ENCODE results near the gene TIMP3. TPM values are rescaled to one million over a fixed set of nuclear protein-coding genes. Genes with fewer than 3 reads are reported as not detected.
A peak's percentile ranks its signal among the peaks of the same experiment; 100 is the strongest.

Gene TIMP3
- total RNA-seq, 1 experiment from 2014 or later = 3.3 TPM

DNA sequence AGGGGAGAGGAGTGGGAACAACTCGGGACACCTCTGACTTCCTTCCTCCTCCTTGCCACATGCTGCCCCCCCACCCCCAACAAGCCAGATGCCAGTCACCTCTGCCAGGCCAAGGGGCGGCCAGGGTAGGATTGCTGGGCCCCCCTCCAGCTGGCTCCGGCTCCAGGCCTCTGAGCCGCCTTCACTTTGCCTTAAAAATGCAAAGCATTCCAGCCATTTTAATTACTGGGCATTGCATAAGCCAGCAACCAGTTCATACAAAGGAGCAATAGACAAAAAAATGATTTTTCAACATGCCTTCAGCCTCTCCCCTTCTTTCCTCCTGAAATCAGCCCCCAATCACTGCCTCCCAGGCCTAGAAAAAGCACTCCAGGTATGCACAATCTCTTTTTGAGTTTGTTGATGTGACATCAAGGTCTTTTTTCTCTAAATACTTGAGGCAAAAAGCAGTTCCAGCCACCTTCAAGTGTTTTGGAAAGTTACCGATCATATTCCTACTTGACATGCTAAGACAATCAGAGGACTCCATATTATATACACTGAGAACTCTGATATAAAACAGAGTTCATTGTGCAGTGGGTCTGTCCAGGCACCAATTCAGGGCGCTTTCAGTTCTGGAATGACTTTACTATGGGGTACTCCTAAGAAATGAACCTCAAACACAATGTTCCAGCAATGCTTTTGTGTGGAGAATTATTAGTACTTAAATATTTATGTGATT lies 12.4 kb upstream of the TIMP3 start:
- ChIA-PET POLR2A (no interaction called here), CTCF (interaction anchor here (2.1 kb wide), 1 partner anchor 13 kb away, joined by 9 read pairs; no protein-coding TSS in a partner anchor)
- H3K27me3 Mint-ChIP-seq (ENCODE audit: low read depth) = no peaks in the 10 kb centered on the region
- H3K4me1 Mint-ChIP-seq = peaks cover 7% of the 10 kb centered on the region
- peaks cover 4% of the 10 kb centered on the region; the same call in 1 of the 2 replicates for H3K9me3 Mint-ChIP-seq
- no peak for ATAC-seq
- DNase-seq (ENCODE audit: low spot score) = no peak
- H3K36me3 Mint-ChIP-seq = no peaks in the 10 kb centered on the region
- TF ChIP-seq ZNF671 (CRISPR knock-in tag; IDR thresholded peaks at IDR 0.05) = no peak
- TF ChIP-seq GABPB1 (CRISPR knock-in tag; IDR thresholded peaks at IDR 0.05) = peak; percentile 83
- H3K4me3 Mint-ChIP-seq = no peak overlapping the region
- no peak overlapping the region for H3K27ac Mint-ChIP-seq

DNA sequence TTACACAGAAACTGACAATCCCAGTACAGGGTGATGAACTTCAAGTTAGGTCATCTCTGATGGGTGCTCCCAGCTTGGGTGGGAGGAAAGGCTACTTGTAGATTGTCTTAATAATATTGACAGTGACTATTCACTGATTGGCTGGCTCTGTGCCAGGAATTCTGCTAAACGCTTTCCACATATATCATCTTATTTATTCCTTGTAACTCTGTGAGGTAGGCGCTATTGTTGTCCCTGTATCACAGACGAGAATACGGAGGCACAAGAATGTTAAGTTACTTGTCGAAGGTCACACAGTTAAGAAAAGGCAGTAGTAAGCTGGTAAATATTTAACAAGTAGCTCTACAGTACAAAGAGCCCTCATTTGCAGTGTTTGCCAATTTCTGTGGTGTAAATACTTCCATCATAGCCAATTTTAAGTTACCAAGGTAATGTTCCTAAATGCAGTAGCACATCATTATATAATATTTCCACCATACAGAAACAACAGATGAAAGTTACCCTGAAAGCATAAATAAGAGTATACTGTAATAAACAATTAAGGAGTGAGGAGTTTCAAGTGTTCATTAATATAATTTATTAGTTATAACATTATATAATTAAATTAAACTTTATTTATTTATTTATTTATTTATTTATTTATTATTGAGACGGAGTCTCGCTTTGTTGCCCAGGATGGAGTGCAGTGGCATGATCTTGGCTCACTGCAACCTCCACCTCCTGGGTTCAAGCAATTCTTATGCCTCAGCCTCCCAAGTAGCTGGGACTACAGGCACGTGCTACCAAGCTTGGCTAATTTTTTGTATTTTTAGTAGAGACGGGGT lies 11.5 kb upstream of the TIMP3 start:
- no peaks in the 10 kb centered on the region for H3K27me3 Mint-ChIP-seq (ENCODE audit: low read depth)
- no peak overlapping the region for H3K27ac Mint-ChIP-seq
- H3K9me3 Mint-ChIP-seq = peaks cover 4% of the 10 kb centered on the region; the same call in 1 of the 2 replicates
- H3K36me3 Mint-ChIP-seq = no peaks in the 10 kb centered on the region
- TF ChIP-seq HMGA2 (CRISPR knock-in tag; IDR thresholded peaks at IDR 0.05) (peak; percentile 75; the same call in 1 of the 2 replicates), GABPB1 (CRISPR knock-in tag; IDR thresholded peaks at IDR 0.05) (0 out of 2 replicates have a peak, but pooled peaks have one; percentile 20), NFATC4 (CRISPR knock-in tag; IDR thresholded peaks at IDR 0.05) (no peak)
- ATAC-seq (no peak), DNase-seq (ENCODE audit: low spot score) (no peak)
- ChIA-PET CTCF (interaction anchor here (2.1 kb wide), 1 partner anchor 14 kb away, joined by 9 read pairs; no protein-coding TSS in a partner anchor), POLR2A (no interaction called here)
- no peak overlapping the region for H3K4me3 Mint-ChIP-seq
- peaks cover 7% of the 10 kb centered on the region for H3K4me1 Mint-ChIP-seq

DNA sequence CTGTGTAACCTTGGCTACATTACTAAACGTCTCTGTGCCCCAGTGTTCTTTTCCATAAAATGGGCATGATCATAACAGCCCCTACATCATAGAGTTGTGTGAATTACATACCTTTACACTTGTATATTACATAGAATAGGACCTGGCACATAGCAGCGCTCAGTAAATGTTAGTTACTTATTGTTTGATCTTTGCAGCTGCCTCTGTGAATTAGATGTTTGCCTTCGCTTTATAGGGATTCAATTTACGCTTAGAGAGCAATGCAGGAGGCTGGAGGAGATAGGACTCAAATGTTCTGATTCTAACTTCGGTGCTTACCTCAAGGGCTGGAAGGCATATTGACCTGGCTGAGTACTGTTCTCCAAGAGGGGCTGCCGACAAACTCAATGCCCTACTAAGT lies 10.4 kb upstream of the TIMP3 start:
- CTCF ChIA-PET = interaction anchor here (2.1 kb wide), 1 partner anchor 15 kb away, joined by 9 read pairs; no protein-coding TSS in a partner anchor

More for the DNA sequence above, 10.4 kb upstream of the TIMP3 start:
- no peak for ATAC-seq
- POLR2A ChIA-PET = no interaction called here
- Mint-ChIP-seq H3K27me3 (ENCODE audit: low read depth) (peaks cover 2% of the 10 kb centered on the region; the same call in 1 of the 2 replicates), H3K4me1 (peaks cover 4% of the 10 kb centered on the region), H3K27ac (no peak overlapping the region), H3K36me3 (no peaks in the 10 kb centered on the region), H3K4me3 (no peak overlapping the region), H3K9me3 (peaks cover 4% of the 10 kb centered on the region; the same call in 1 of the 2 replicates)
- no peak for DNase-seq (ENCODE audit: low spot score)
- TF ChIP-seq GTF2I (CRISPR knock-in tag; conservative IDR thresholded peaks at IDR 0.05) (no peak), TEAD4 (CRISPR knock-in tag; IDR thresholded peaks at IDR 0.05) (no peak), MAX (CRISPR knock-in tag; IDR thresholded peaks at IDR 0.05) (no peak), NFE2L1 (CRISPR knock-in tag; IDR thresholded peaks at IDR 0.05) (no peak), NR2C2 (CRISPR knock-in tag; IDR thresholded peaks at IDR 0.05) (no peak), IRF2 (CRISPR knock-in tag; IDR thresholded peaks at IDR 0.05; ENCODE audit: borderline replicate concordance, low read depth) (no peak), TEAD1 (CRISPR knock-in tag; IDR thresholded peaks at IDR 0.05) (no peak), ERG (CRISPR knock-in tag; IDR thresholded peaks at IDR 0.05) (no peak), ZNF396 (CRISPR knock-in tag; IDR thresholded peaks at IDR 0.05; ENCODE audit: borderline replicate concordance) (no peak), CREB1 (CRISPR knock-in tag; IDR thresholded peaks at IDR 0.05) (no peak), SOX15 (CRISPR knock-in tag; IDR thresholded peaks at IDR 0.05) (no peak)
- TF ChIP-seq, protein P1, sequence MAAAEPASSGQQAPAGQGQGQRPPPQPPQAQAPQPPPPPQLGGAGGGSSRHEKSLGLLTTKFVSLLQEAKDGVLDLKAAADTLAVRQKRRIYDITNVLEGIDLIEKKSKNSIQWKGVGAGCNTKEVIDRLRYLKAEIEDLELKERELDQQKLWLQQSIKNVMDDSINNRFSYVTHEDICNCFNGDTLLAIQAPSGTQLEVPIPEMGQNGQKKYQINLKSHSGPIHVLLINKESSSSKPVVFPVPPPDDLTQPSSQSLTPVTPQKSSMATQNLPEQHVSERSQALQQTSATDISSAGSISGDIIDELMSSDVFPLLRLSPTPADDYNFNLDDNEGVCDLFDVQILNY (CRISPR knock-in tag; IDR thresholded peaks at IDR 0.05) = no peak
- TF ChIP-seq, protein P2, sequence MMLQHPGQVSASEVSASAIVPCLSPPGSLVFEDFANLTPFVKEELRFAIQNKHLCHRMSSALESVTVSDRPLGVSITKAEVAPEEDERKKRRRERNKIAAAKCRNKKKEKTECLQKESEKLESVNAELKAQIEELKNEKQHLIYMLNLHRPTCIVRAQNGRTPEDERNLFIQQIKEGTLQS (CRISPR knock-in tag; conservative IDR thresholded peaks at IDR 0.05) = no peak
- TF ChIP-seq, protein P3, sequence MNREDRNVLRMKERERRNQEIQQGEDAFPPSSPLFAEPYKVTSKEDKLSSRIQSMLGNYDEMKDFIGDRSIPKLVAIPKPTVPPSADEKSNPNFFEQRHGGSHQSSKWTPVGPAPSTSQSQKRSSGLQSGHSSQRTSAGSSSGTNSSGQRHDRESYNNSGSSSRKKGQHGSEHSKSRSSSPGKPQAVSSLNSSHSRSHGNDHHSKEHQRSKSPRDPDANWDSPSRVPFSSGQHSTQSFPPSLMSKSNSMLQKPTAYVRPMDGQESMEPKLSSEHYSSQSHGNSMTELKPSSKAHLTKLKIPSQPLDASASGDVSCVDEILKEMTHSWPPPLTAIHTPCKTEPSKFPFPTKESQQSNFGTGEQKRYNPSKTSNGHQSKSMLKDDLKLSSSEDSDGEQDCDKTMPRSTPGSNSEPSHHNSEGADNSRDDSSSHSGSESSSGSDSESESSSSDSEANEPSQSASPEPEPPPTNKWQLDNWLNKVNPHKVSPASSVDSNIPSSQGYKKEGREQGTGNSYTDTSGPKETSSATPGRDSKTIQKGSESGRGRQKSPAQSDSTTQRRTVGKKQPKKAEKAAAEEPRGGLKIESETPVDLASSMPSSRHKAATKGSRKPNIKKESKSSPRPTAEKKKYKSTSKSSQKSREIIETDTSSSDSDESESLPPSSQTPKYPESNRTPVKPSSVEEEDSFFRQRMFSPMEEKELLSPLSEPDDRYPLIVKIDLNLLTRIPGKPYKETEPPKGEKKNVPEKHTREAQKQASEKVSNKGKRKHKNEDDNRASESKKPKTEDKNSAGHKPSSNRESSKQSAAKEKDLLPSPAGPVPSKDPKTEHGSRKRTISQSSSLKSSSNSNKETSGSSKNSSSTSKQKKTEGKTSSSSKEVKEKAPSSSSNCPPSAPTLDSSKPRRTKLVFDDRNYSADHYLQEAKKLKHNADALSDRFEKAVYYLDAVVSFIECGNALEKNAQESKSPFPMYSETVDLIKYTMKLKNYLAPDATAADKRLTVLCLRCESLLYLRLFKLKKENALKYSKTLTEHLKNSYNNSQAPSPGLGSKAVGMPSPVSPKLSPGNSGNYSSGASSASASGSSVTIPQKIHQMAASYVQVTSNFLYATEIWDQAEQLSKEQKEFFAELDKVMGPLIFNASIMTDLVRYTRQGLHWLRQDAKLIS (CRISPR knock-in tag; IDR thresholded peaks at IDR 0.05; ENCODE audit: borderline replicate concordance) = no peak
- TF ChIP-seq, protein P4, sequence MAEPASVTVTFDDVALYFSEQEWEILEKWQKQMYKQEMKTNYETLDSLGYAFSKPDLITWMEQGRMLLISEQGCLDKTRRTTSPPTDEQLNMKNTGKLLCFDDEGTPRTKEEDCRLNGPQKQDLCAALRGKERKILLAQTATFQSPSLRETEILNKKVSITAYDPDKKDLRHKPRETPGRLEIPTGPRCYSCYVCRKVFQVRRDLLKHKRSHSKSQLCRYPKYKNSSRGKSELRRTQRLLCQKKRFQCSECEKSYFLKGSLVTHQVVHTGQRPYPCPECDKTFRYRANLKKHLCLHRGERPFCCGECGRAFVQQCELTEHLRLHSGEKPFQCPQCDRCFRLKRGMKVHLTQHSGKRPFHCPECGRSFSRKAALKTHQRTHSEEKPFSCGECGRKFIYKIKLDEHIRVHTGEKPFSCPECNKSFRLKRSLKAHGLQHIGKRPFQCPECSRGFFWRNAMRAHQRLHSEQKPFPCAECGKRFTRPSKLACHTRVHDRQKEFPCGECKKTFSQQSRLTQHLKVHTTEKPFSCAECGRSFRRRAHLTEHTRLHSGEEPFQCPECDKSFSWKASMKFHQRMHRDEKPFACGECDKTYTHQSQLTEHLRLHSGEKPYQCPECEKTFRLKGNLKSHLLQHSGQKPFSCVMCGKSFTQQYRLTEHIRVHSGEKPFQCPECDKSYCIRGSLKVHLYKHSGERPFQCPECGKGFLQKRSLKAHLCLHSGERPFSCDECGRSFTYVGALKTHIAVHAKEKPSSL (CRISPR knock-in tag; conservative IDR thresholded peaks at IDR 0.05) = no peak
- TF ChIP-seq, protein P5, sequence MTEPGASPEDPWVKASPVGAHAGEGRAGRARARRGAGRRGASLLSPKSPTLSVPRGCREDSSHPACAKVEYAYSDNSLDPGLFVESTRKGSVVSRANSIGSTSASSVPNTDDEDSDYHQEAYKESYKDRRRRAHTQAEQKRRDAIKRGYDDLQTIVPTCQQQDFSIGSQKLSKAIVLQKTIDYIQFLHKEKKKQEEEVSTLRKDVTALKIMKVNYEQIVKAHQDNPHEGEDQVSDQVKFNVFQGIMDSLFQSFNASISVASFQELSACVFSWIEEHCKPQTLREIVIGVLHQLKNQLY (CRISPR knock-in tag; IDR thresholded peaks at IDR 0.05) = no peak
